HEK293 (cell line): Measurements from ENCODE around the gene TPM1.

ENCODE experiments used
- ZNF548 ChIP-seq: fragments of 450-650 bp; formaldehyde crosslinking; IDR thresholded peaks from 2 replicates; pipeline ENCODE4 v1.5.1; 2016; ENCODE audit warnings: missing biosample characterization, missing genetic modification characterization
- TF ChIP-seq, protein P1 (sequence below): fragments of 450-650 bp; formaldehyde crosslinking; IDR thresholded peaks from 2 replicates; pipeline ENCODE4 v1.5.1; 2016; ENCODE audit warnings: missing biosample characterization, missing genetic modification characterization, low read depth
- TF ChIP-seq, protein P2 (sequence below): fragments of 450-650 bp; formaldehyde crosslinking; IDR thresholded peaks from 2 replicates; pipeline ENCODE4 v1.5.1; 2017; ENCODE audit warnings: missing biosample characterization, missing genetic modification characterization
- TF ChIP-seq, protein P3 (sequence below): fragments of 450-650 bp; formaldehyde crosslinking; IDR thresholded peaks from 2 replicates; pipeline ENCODE4 v1.5.1; 2016; ENCODE audit warnings: missing biosample characterization, missing genetic modification characterization

DNA sequence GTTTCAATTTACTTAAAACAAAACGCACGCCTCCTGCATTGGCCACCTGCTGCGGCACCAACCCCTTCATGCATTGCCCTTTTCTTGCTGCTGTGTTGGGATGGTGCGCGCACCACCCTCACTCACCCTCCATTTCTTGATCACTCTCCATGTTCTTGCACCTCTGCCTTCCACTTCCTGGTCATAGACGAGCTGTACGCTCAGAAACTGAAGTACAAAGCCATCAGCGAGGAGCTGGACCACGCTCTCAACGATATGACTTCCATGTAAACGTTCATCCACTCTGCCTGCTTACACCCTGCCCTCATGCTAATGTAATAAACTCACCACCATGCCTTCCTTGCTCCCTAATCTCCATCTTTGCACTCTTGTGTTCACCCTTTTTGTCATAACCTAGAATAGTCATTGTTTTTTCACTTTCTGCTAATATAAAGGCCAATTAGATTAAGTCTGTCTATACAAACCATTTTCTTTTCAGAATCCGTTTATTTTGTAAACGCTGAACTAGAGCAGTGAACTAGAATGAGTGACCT is 21.4 kb downstream of the TPM1 start:
- TF ChIP-seq, protein P1, sequence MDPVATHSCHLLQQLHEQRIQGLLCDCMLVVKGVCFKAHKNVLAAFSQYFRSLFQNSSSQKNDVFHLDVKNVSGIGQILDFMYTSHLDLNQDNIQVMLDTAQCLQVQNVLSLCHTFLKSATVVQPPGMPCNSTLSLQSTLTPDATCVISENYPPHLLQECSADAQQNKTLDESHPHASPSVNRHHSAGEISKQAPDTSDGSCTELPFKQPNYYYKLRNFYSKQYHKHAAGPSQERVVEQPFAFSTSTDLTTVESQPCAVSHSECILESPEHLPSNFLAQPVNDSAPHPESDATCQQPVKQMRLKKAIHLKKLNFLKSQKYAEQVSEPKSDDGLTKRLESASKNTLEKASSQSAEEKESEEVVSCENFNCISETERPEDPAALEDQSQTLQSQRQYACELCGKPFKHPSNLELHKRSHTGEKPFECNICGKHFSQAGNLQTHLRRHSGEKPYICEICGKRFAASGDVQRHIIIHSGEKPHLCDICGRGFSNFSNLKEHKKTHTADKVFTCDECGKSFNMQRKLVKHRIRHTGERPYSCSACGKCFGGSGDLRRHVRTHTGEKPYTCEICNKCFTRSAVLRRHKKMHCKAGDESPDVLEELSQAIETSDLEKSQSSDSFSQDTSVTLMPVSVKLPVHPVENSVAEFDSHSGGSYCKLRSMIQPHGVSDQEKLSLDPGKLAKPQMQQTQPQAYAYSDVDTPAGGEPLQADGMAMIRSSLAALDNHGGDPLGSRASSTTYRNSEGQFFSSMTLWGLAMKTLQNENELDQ: no peak
- TF ChIP-seq, protein P2, sequence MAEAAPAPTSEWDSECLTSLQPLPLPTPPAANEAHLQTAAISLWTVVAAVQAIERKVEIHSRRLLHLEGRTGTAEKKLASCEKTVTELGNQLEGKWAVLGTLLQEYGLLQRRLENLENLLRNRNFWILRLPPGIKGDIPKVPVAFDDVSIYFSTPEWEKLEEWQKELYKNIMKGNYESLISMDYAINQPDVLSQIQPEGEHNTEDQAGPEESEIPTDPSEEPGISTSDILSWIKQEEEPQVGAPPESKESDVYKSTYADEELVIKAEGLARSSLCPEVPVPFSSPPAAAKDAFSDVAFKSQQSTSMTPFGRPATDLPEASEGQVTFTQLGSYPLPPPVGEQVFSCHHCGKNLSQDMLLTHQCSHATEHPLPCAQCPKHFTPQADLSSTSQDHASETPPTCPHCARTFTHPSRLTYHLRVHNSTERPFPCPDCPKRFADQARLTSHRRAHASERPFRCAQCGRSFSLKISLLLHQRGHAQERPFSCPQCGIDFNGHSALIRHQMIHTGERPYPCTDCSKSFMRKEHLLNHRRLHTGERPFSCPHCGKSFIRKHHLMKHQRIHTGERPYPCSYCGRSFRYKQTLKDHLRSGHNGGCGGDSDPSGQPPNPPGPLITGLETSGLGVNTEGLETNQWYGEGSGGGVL: no peak
- TF ChIP-seq, protein P3, sequence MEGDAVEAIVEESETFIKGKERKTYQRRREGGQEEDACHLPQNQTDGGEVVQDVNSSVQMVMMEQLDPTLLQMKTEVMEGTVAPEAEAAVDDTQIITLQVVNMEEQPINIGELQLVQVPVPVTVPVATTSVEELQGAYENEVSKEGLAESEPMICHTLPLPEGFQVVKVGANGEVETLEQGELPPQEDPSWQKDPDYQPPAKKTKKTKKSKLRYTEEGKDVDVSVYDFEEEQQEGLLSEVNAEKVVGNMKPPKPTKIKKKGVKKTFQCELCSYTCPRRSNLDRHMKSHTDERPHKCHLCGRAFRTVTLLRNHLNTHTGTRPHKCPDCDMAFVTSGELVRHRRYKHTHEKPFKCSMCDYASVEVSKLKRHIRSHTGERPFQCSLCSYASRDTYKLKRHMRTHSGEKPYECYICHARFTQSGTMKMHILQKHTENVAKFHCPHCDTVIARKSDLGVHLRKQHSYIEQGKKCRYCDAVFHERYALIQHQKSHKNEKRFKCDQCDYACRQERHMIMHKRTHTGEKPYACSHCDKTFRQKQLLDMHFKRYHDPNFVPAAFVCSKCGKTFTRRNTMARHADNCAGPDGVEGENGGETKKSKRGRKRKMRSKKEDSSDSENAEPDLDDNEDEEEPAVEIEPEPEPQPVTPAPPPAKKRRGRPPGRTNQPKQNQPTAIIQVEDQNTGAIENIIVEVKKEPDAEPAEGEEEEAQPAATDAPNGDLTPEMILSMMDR (tag by site-specific recombination): no peak
- TF ChIP-seq ZNF548 (tag by site-specific recombination): no peak
